ENCODE measurements around the gene C3orf38.
"Not testable (repeated sequence)": the region's sequence is repeated elsewhere in the genome, so short reads cannot be mapped to it uniquely, and the experiment has no call there.

C3orf38 gene

GRCh38 chr3:88149509-88150362, at the start of gene C3orf38:
Gene C3orf38 (plus strand): TSS chr3:88149959. CDS start chr3:88150053, 94 bp downstream.
- Mint-ChIP-seq H3K27ac (peak within 1 kb of the TSS; percentile 98), H3K4me3 (peak within 1 kb of the TSS; percentile 94), H3K36me3 (peaks cover 4% of the 10 kb centered on the region), H3K27me3 (no peaks in the 10 kb centered on the region), H3K4me1 (ENCODE audit: low read depth) (peaks cover 35% of the 10 kb centered on the region), H3K9me3 (ENCODE audit: low read depth) (no peaks in the 10 kb centered on the region)

DNA sequence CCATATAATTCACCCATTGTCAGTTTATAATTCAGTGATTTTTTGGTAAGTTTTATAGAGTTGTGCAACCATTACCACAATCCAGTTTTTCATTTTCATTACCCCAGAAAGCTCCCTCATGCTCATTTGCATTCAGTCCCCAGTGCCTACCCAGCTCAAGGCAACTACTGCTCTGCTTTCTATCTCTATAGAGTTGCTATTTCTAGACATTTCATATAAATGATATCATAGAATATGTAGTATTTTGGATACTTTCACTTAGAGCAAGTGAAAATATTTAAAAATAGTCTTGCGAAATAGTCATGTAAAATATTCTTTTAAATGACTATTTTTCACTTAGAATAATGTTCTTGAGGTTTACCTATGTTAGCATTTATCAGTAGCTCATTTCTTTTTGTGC, 48.6 kb upstream of the C3orf38 start:
- Mint-ChIP-seq H3K27me3 (no peaks in the 10 kb centered on the region), H3K36me3 (peaks cover 38% of the 10 kb centered on the region), H3K4me1 (ENCODE audit: low read depth) (peaks cover 22% of the 10 kb centered on the region), H3K4me3 (no peak overlapping the region), H3K27ac (peak overlapping the region; percentile 28), H3K9me3 (ENCODE audit: low read depth) (peaks cover 11% of the 10 kb centered on the region)

DNA sequence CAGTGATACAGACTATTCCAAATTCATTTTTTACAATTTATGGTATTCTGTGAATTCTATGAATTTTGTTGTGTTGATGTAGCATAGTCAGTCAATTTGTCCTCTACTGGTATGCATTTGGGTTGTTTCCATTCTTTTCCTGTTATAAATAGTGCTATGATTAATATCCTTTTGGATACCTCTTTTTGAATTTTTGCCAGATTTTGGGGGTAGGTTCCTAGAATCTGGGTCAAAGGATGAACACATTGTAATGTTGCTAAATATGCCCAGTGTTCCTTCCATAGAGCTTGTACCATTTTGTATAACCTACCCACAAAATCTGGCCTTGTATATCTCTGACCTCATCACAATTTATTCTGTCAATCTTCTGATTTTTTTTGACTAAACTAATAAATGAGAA, 44.4 kb upstream of the C3orf38 start:
- H3K4me3 Mint-ChIP-seq: no peak overlapping the region
- peaks cover 7% of the 10 kb centered on the region for H3K9me3 Mint-ChIP-seq (ENCODE audit: low read depth)
- H3K27me3 Mint-ChIP-seq: no peaks in the 10 kb centered on the region
- peak overlapping the region; percentile 16 for H3K27ac Mint-ChIP-seq
- H3K4me1 Mint-ChIP-seq (ENCODE audit: low read depth): peaks cover 35% of the 10 kb centered on the region
- H3K36me3 Mint-ChIP-seq: peaks cover 13% of the 10 kb centered on the region

GRCh38 chr3:88112289-88112688, 37.5 kb upstream of the C3orf38 start:
- H3K4me3 Mint-ChIP-seq: no peak overlapping the region
- no peaks in the 10 kb centered on the region for H3K9me3 Mint-ChIP-seq (ENCODE audit: low read depth)
- no peak overlapping the region for H3K27ac Mint-ChIP-seq
- no peaks in the 10 kb centered on the region for H3K27me3 Mint-ChIP-seq
- H3K4me1 Mint-ChIP-seq (ENCODE audit: low read depth): peaks cover 17% of the 10 kb centered on the region
- H3K36me3 Mint-ChIP-seq: peaks cover 6% of the 10 kb centered on the region

GRCh38 chr3:88113311-88114162, 36.2 kb upstream of the C3orf38 start:
- H3K9me3 Mint-ChIP-seq (ENCODE audit: low read depth): no peaks in the 10 kb centered on the region
- H3K4me3 Mint-ChIP-seq: no peak overlapping the region
- H3K27me3 Mint-ChIP-seq: no peaks in the 10 kb centered on the region
- peaks cover 15% of the 10 kb centered on the region for H3K4me1 Mint-ChIP-seq (ENCODE audit: low read depth)
- peak overlapping the region; percentile 12 for H3K27ac Mint-ChIP-seq
- peaks cover 15% of the 10 kb centered on the region for H3K36me3 Mint-ChIP-seq

GRCh38 chr3:88114878-88115549, 34.7 kb upstream of the C3orf38 start:
- H3K4me3 Mint-ChIP-seq: no peak overlapping the region
- no peaks in the 10 kb centered on the region for H3K9me3 Mint-ChIP-seq (ENCODE audit: low read depth)
- peaks cover 15% of the 10 kb centered on the region for H3K36me3 Mint-ChIP-seq
- H3K27me3 Mint-ChIP-seq: no peaks in the 10 kb centered on the region
- no peak overlapping the region for H3K27ac Mint-ChIP-seq
- H3K4me1 Mint-ChIP-seq (ENCODE audit: low read depth): peaks cover 11% of the 10 kb centered on the region

- peaks cover 15% of the 10 kb centered on the region for H3K4me1 Mint-ChIP-seq (ENCODE audit: low read depth)
- no peak overlapping the region for H3K4me3 Mint-ChIP-seq
- H3K27me3 Mint-ChIP-seq: no peaks in the 10 kb centered on the region
- H3K36me3 Mint-ChIP-seq: peaks cover 15% of the 10 kb centered on the region
- no peaks in the 10 kb centered on the region for H3K9me3 Mint-ChIP-seq (ENCODE audit: low read depth)
- H3K27ac Mint-ChIP-seq: no peak overlapping the region
Observed at GRCh38 chr3:88117683-88118082, 32.1 kb upstream of the C3orf38 start.

GRCh38 chr3:88118603-88119002, 31.2 kb upstream of the C3orf38 start:
- H3K36me3 Mint-ChIP-seq: peaks cover 15% of the 10 kb centered on the region
- H3K27me3 Mint-ChIP-seq; H3K4me1 Mint-ChIP-seq (ENCODE audit: low read depth); H3K9me3 Mint-ChIP-seq (ENCODE audit: low read depth); H3K27ac Mint-ChIP-seq; H3K4me3 Mint-ChIP-seq: not testable (repeated sequence)

DNA sequence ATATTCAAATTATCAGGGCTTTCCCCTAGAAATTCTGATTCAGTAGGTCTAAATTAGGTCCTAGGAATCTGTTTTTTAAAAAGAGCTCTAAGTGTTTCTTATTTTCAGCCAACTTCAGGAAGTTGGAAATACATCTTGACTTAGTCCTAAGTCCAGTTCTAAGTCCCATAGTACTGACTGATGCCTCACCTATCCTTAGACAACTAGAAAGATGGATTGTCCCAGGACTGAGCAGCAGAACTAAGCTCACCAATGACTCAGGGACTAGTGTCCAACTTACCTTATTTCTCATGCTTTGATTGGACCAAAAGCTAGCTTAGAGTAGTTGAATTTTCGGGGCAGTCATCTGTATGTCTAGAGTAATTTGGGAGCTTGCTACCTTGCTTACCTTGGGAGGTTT, 26.2 kb upstream of the C3orf38 start:
- peaks cover 2% of the 10 kb centered on the region for H3K36me3 Mint-ChIP-seq
- H3K9me3 Mint-ChIP-seq (ENCODE audit: low read depth): no peaks in the 10 kb centered on the region
- no peak overlapping the region for H3K27ac Mint-ChIP-seq
- H3K27me3 Mint-ChIP-seq: no peaks in the 10 kb centered on the region
- no peak overlapping the region for H3K4me3 Mint-ChIP-seq
- peaks cover 7% of the 10 kb centered on the region for H3K4me1 Mint-ChIP-seq (ENCODE audit: low read depth)

DNA sequence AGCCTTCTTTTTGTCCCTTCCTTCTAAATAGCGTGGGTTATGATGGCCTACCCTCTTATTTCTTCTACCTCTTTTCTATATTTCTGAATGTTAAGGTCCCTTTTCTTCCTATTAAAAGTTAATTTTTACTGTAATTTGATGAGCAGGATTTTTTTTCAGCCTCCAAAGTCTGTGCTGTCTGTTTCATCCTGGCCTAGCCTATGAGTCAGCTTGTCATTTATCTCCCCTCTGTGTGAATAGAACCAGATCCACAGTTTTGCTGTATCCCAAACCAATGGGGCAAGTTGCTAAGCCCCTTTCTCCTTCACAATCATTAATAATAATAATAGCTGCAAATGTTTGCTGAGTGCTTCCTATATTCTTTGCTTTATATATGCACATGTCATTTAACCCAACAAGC, 18.1 kb upstream of the C3orf38 start:
- no peaks in the 10 kb centered on the region for H3K4me1 Mint-ChIP-seq (ENCODE audit: low read depth)
- no peak overlapping the region for H3K4me3 Mint-ChIP-seq
- H3K27me3 Mint-ChIP-seq: no peaks in the 10 kb centered on the region
- no peaks in the 10 kb centered on the region for H3K9me3 Mint-ChIP-seq (ENCODE audit: low read depth)
- peaks cover 4% of the 10 kb centered on the region for H3K36me3 Mint-ChIP-seq
- no peak overlapping the region for H3K27ac Mint-ChIP-seq

DNA sequence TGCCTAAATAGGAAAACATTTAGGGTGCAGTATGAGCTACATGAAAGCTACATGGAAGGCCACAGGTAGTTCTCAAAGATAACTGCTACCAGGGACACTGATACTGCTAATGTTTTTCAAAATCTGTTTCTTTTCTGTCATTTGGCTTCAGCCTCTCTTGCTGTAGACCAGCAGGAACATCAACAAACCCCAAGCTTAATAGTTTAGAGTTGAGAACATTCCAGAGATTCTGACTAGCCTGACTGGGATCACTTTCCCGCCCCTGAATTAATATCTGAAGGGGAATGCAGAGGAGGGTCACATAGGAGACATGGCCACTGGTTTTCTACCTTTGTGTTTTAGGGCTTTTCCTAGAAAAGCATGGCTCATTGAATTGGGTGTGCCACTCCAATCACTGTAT, 16.9 kb upstream of the C3orf38 start:
- no peak overlapping the region for H3K4me3 Mint-ChIP-seq

GRCh38 chr3:88133711-88134263, 16.0 kb upstream of the C3orf38 start:
- Mint-ChIP-seq H3K36me3 (peaks cover 4% of the 10 kb centered on the region), H3K27ac (no peak overlapping the region), H3K4me1 (ENCODE audit: low read depth) (no peaks in the 10 kb centered on the region), H3K27me3 (no peaks in the 10 kb centered on the region), H3K4me3 (no peak overlapping the region), H3K9me3 (ENCODE audit: low read depth) (no peaks in the 10 kb centered on the region)

More for the DNA sequence above, 16.9 kb upstream of the C3orf38 start:
- H3K9me3 Mint-ChIP-seq (ENCODE audit: low read depth): no peaks in the 10 kb centered on the region
- H3K4me1 Mint-ChIP-seq (ENCODE audit: low read depth): no peaks in the 10 kb centered on the region
- H3K27ac Mint-ChIP-seq: no peak overlapping the region
- H3K36me3 Mint-ChIP-seq: peaks cover 4% of the 10 kb centered on the region
- H3K27me3 Mint-ChIP-seq: no peaks in the 10 kb centered on the region

- Mint-ChIP-seq H3K9me3 (ENCODE audit: low read depth) (no peaks in the 10 kb centered on the region), H3K4me3 (no peak overlapping the region), H3K36me3 (peaks cover 16% of the 10 kb centered on the region), H3K27ac (no peak overlapping the region), H3K4me1 (ENCODE audit: low read depth) (peaks cover 2% of the 10 kb centered on the region), H3K27me3 (no peaks in the 10 kb centered on the region)
Observed at GRCh38 chr3:88137836-88138235, 11.9 kb upstream of the C3orf38 start.

GRCh38 chr3:88141458-88142083, 8.2 kb upstream of the C3orf38 start:
- H3K9me3 Mint-ChIP-seq (ENCODE audit: low read depth): no peaks in the 10 kb centered on the region
- H3K36me3 Mint-ChIP-seq: peaks cover 12% of the 10 kb centered on the region
- no peaks in the 10 kb centered on the region for H3K27me3 Mint-ChIP-seq
- no peak overlapping the region for H3K27ac Mint-ChIP-seq
- H3K4me1 Mint-ChIP-seq (ENCODE audit: low read depth): peaks cover 2% of the 10 kb centered on the region
- no peak overlapping the region for H3K4me3 Mint-ChIP-seq
